Measurements from ENCODE around the gene CREG2.
A peak's percentile ranks its signal among the peaks of the same experiment; 100 is the strongest.

The CREG2 gene

DNA sequence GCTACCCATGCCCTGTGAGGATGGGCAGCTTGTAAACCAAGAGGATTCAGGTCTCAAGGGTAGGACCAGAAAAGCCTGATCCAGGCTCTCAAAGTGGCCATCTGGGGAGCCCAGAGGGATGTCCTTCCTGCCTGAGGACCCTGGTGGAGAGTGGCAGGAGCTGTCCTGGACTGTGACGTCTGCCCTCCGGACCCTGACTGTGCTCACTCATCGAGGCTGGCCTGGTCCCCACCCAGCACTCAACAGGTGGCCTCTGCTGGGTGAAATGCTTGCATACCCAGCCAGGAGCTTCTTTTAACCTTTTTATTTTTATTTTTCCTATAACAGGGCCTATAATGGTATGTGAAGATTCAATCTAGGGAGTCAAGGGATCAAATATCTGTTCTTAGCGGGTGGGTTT lies 24.5 kb downstream of the CREG2 start:
- DNase-seq (ENCODE audit: insufficient read length, low spot score) (no peak), FAIRE-seq (no peak)
- TF ChIP-seq PAX5 (IDR thresholded peaks at IDR 0.05; ENCODE audit: insufficient read depth, low read length, severe bottlenecking) (no peak), POLR2A (IDR thresholded peaks at IDR 0.05; ENCODE audit: low read depth, low read length) (no peak), SPI1 (IDR thresholded peaks at IDR 0.05; ENCODE audit: low read depth, low read length) (no peak), POU2F2 (IDR thresholded peaks at IDR 0.05; ENCODE audit: low read depth, low read length) (no peak), POLR2AphosphoS5 (IDR thresholded peaks at IDR 0.05; ENCODE audit: low read depth, low read length) (no peak), TAF1 (IDR thresholded peaks at IDR 0.05; ENCODE audit: low read depth, low read length) (no peak)

DNA sequence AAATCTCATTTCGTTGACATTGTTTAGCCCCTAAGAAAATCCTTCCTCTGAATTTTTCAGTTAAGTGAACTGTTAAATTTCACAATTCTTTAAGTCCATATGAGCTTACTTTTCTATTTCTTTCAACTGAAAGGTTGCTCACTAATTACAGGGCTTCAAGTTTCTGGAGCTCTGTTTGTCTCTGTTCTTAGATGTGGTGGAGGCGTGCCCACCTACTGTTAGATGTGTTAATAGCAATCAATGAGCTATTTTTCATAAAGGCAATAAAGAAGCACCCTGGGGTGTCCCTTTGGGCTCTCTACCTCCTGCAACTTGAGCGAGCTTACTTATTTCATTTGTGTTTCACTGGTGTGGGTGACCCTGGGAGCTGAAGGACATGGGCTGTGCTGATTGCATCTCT lies 25.0 kb downstream of the CREG2 start:
- FAIRE-seq: no peak
- TF ChIP-seq POLR2AphosphoS5 (IDR thresholded peaks at IDR 0.05; ENCODE audit: low read depth, low read length): no peak
- no peak for TF ChIP-seq PAX5 (IDR thresholded peaks at IDR 0.05; ENCODE audit: insufficient read depth, low read length, severe bottlenecking)
- TF ChIP-seq TAF1 (IDR thresholded peaks at IDR 0.05; ENCODE audit: low read depth, low read length): no peak
- TF ChIP-seq SPI1 (IDR thresholded peaks at IDR 0.05; ENCODE audit: low read depth, low read length): no peak
- TF ChIP-seq POLR2A (IDR thresholded peaks at IDR 0.05; ENCODE audit: low read depth, low read length): no peak
- TF ChIP-seq POU2F2 (IDR thresholded peaks at IDR 0.05; ENCODE audit: low read depth, low read length): no peak
- DNase-seq (ENCODE audit: insufficient read length, low spot score): no peak

DNA sequence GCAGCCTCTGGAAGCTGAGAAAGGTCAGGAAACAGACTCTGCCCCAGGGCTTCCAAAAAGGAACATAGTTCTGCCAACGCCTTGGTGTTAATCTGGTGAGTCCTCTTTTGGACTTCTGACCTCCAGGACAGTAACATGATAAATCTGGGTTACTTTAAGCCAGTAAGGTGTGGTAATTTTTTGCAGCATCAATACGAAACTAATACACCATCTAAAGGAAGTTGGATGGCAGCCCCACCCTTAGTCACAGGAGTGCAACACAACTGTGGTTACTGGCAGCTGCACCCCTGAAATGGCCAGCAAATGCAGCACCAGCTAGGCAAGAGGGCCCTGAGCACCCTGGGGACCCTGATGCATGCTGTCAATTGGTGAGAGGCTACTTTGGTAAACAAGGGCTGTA lies 25.8 kb downstream of the CREG2 start:
- FAIRE-seq (no peak), DNase-seq (ENCODE audit: insufficient read length, low spot score) (no peak)
- TF ChIP-seq TAF1 (IDR thresholded peaks at IDR 0.05; ENCODE audit: low read depth, low read length) (no peak), POLR2AphosphoS5 (IDR thresholded peaks at IDR 0.05; ENCODE audit: low read depth, low read length) (no peak), SPI1 (IDR thresholded peaks at IDR 0.05; ENCODE audit: low read depth, low read length) (no peak), POLR2A (IDR thresholded peaks at IDR 0.05; ENCODE audit: low read depth, low read length) (no peak), POU2F2 (IDR thresholded peaks at IDR 0.05; ENCODE audit: low read depth, low read length) (no peak), PAX5 (IDR thresholded peaks at IDR 0.05; ENCODE audit: insufficient read depth, low read length, severe bottlenecking) (no peak)

DNA sequence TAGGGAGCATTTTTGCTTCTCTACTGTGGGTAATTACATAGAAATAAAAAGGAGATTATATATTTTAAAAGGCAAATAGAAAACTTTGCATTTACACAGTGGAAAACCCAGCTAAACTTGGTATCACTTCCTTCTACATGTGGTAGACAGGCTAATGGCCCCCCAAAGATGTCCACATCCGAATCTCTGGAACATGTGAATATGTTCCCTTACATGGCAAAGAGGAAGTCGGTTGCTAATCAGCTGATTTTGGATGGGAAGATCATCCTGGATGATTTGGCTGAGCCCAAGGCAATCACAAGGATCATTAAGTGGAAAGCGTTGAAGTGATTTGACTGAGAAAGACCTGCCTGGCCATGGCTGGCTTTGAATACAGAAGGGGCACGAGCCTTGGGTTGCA lies 26.2 kb downstream of the CREG2 start:
- no peak for FAIRE-seq
- DNase-seq (ENCODE audit: insufficient read length, low spot score): no peak
- TF ChIP-seq POLR2AphosphoS5 (IDR thresholded peaks at IDR 0.05; ENCODE audit: low read depth, low read length) (no peak), POLR2A (IDR thresholded peaks at IDR 0.05; ENCODE audit: low read depth, low read length) (no peak), SPI1 (IDR thresholded peaks at IDR 0.05; ENCODE audit: low read depth, low read length) (0 out of 2 replicates have a peak, but pooled peaks have one; percentile 11), POU2F2 (IDR thresholded peaks at IDR 0.05; ENCODE audit: low read depth, low read length) (no peak), PAX5 (IDR thresholded peaks at IDR 0.05; ENCODE audit: insufficient read depth, low read length, severe bottlenecking) (no peak), TAF1 (IDR thresholded peaks at IDR 0.05; ENCODE audit: low read depth, low read length) (no peak)

DNA sequence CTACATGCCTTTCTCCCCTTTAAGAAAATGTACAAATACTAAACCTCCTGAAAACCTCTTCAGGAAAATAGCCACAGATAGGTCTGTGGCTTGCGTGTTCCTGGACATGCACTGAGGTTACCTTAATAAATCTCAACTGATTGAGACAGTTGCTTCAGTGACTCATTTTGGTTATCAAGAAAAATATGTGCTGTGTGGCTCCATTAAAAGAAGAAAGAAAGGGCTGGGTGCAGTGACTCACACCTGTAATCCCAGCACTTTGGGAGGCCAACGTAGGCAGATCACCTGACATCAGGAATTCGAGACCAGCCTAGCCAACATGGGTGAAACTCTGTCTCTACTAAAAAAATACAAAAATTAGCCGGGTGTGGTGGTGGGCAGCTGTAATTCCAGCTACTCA lies 27.1 kb downstream of the CREG2 start:
- no peak for TF ChIP-seq POU2F2 (IDR thresholded peaks at IDR 0.05; ENCODE audit: low read depth, low read length)
- TF ChIP-seq PAX5 (IDR thresholded peaks at IDR 0.05; ENCODE audit: insufficient read depth, low read length, severe bottlenecking): no peak
- TF ChIP-seq TAF1 (IDR thresholded peaks at IDR 0.05; ENCODE audit: low read depth, low read length): no peak
- TF ChIP-seq POLR2AphosphoS5 (IDR thresholded peaks at IDR 0.05; ENCODE audit: low read depth, low read length): no peak
- no peak for TF ChIP-seq POLR2A (IDR thresholded peaks at IDR 0.05; ENCODE audit: low read depth, low read length)
- TF ChIP-seq SPI1 (IDR thresholded peaks at IDR 0.05; ENCODE audit: low read depth, low read length): no peak
- DNase-seq (ENCODE audit: insufficient read length, low spot score): no peak
- no peak for FAIRE-seq

DNA sequence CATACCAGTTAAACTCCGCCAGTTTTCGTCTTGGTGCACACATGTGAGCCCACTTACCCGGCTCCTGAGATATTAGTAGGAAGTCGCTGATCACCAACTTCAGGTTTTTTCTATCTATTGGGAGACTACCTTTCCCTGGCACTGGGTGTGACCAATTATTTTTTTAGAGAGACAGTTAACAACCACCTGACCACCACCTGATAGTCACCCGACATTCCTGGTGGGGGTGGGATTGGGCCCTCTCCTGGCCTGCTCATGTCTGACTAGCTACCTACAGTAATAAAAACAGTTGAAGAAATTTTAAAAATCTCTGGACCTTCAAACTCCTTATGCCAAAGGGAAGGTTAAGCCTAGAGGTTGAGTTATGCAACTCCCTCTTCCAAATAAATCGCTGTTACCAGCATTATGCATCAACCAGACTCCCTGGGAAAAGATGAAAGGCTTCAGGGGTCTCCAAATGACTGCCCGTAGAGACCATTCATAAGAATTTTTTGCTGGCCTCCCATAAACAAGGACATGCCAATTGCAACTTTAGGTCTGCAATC lies 27.8 kb downstream of the CREG2 start:
- FAIRE-seq (no peak), DNase-seq (ENCODE audit: insufficient read length, low spot score) (no peak)
- TF ChIP-seq SPI1 (IDR thresholded peaks at IDR 0.05; ENCODE audit: low read depth, low read length) (no peak), POLR2A (IDR thresholded peaks at IDR 0.05; ENCODE audit: low read depth, low read length) (no peak), POU2F2 (IDR thresholded peaks at IDR 0.05; ENCODE audit: low read depth, low read length) (no peak), TAF1 (IDR thresholded peaks at IDR 0.05; ENCODE audit: low read depth, low read length) (no peak), POLR2AphosphoS5 (IDR thresholded peaks at IDR 0.05; ENCODE audit: low read depth, low read length) (no peak), PAX5 (IDR thresholded peaks at IDR 0.05; ENCODE audit: insufficient read depth, low read length, severe bottlenecking) (no peak)

DNA sequence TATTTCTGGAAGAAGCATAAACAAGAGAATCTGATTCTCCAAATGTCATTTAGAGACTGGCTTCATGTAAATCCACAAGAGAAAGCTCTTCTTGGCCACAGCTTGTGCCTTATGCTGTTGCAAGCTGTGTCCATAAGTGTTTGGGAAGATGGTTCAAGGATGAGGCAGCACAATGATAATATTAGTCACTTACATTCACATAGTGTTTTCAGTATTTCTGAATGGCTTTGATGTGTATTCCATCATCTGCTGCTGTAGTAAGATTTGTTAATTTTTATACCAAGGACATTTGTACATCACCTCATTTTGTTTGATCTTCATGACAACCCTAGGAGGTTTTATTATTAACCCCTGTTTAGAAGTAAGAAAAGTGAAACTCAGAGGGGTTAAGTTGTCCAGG lies 29.9 kb downstream of the CREG2 start:
- FAIRE-seq (no peak), DNase-seq (ENCODE audit: insufficient read length, low spot score) (no peak)
- TF ChIP-seq PAX5 (IDR thresholded peaks at IDR 0.05; ENCODE audit: insufficient read depth, low read length, severe bottlenecking): no peak
- no peak for TF ChIP-seq POLR2AphosphoS5 (IDR thresholded peaks at IDR 0.05; ENCODE audit: low read depth, low read length)

DNA sequence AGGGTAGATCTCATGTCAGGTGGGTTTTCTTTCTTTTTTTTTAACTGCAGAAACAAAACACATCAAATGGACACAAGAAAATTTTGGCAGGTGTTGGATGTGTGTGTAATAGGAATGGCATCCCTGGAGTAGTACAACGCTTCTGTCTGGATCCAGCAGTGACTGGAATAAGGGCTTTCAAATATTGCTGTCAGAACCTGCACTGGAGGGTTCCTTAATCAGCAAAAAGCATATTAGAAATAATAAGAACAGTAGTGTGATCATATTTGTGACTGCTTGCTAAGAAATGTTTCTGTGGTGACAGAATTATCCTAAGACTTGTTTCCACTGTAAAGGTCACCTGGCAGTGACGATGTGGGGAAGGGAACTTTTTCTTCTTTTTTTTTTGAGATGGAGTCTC lies 30.8 kb downstream of the CREG2 start:
- FAIRE-seq (no peak), DNase-seq (ENCODE audit: insufficient read length, low spot score) (no peak)
- TF ChIP-seq SPI1 (IDR thresholded peaks at IDR 0.05; ENCODE audit: low read depth, low read length): no peak
- TF ChIP-seq POLR2A (IDR thresholded peaks at IDR 0.05; ENCODE audit: low read depth, low read length): no peak
- no peak for TF ChIP-seq POLR2AphosphoS5 (IDR thresholded peaks at IDR 0.05; ENCODE audit: low read depth, low read length)
- TF ChIP-seq PAX5 (IDR thresholded peaks at IDR 0.05; ENCODE audit: insufficient read depth, low read length, severe bottlenecking): no peak
- no peak for TF ChIP-seq TAF1 (IDR thresholded peaks at IDR 0.05; ENCODE audit: low read depth, low read length)
- no peak for TF ChIP-seq POU2F2 (IDR thresholded peaks at IDR 0.05; ENCODE audit: low read depth, low read length)

DNA sequence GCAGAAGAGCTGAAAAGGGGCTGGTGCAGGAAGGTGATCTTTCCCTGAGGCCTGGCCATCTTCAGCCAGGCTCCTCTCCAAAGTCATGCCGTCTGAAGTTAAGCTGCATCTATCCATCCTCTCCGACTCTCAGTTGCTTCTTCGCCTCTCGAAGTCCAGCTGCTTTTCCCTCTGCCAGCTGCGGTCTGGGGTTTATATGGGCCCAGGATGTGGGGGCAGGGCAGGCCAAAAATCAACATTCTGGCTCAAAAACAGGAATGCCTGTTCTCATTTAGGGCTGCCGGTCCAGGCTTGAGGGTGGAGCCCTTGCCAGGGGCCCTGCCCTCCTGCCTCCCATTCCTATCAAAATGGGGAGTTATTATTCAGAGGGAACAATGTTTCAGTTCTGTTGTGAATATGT lies 31.2 kb downstream of the CREG2 start:
- no peak for DNase-seq (ENCODE audit: insufficient read length, low spot score)
- no peak for FAIRE-seq
- TF ChIP-seq SPI1 (IDR thresholded peaks at IDR 0.05; ENCODE audit: low read depth, low read length): no peak
- TF ChIP-seq POLR2AphosphoS5 (IDR thresholded peaks at IDR 0.05; ENCODE audit: low read depth, low read length): no peak
- no peak for TF ChIP-seq PAX5 (IDR thresholded peaks at IDR 0.05; ENCODE audit: insufficient read depth, low read length, severe bottlenecking)
- TF ChIP-seq POLR2A (IDR thresholded peaks at IDR 0.05; ENCODE audit: low read depth, low read length): no peak
- no peak for TF ChIP-seq POU2F2 (IDR thresholded peaks at IDR 0.05; ENCODE audit: low read depth, low read length)
- TF ChIP-seq TAF1 (IDR thresholded peaks at IDR 0.05; ENCODE audit: low read depth, low read length): no peak

DNA sequence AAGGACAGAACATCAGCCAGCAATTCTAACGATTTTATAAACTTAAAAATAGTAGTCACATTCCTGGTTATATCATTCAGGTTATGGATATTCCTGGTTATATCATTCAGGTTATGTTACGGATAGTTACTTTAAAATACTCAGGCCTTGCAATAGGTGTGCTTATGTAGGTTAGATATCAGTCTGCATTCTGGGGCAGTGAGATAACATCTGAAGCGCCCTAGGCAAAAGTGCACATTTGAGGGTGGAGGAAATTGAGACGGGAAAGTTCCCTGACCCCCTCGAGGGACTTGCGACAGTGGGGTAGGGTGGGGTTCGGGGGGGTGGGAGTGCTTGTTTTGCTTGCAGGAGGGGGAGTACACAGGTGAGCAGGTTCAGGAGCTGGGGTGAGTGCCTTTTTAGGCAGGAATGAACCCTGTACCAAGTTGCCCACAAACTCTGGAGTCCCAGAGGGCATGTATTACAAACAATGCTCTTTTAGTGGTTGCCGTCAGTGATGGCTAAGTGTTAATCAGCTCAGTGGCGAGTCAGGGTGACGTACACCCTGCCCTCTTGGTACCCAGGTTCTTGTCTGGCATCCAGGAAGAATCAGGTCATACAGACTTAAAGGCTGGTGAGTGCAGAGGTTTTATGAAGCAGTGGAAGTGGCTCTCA lies 31.8 kb downstream of the CREG2 start:
- DNase-seq (ENCODE audit: insufficient read length, low spot score): no peak
- no peak for FAIRE-seq
- TF ChIP-seq SPI1 (IDR thresholded peaks at IDR 0.05; ENCODE audit: low read depth, low read length) (no peak), POU2F2 (IDR thresholded peaks at IDR 0.05; ENCODE audit: low read depth, low read length) (no peak), TAF1 (IDR thresholded peaks at IDR 0.05; ENCODE audit: low read depth, low read length) (no peak), POLR2A (IDR thresholded peaks at IDR 0.05; ENCODE audit: low read depth, low read length) (no peak), PAX5 (IDR thresholded peaks at IDR 0.05; ENCODE audit: insufficient read depth, low read length, severe bottlenecking) (no peak), POLR2AphosphoS5 (IDR thresholded peaks at IDR 0.05; ENCODE audit: low read depth, low read length) (no peak)

All from GM12891 (cell line).